DMS153 treated with DMSO at 0.1 percent for 48 hours (cell line): ENCODE data around the gene B4GALT2.

Experiments
- DNase-seq: peaks from one replicate; lab custom pipeline; 2025; ENCODE audit not compliant: unreplicated experiment; lab: John Stamatoyannopoulos, UW

Gene B4GALT2

DNA sequence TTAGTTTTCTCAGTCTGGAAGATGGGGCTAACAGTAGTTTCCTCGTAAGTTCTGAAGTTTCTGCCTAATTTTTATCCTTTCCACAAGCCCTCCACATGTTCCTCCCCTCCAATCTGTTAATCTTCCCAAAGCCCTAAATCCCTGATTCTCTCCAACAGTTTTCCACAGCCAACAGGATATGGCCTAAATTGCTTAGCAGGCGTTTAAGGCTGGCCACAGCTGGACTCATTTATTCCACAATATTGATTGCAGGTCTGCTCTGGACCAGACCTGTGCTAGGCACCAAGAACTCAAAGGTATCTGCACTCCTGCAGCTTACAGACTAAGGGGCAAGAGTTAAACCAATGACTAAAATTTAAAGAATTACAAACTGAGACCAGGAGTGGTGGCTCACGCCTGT lies 48.3 kb downstream of the B4GALT2 start:
- DNase-seq = no peak

DNA sequence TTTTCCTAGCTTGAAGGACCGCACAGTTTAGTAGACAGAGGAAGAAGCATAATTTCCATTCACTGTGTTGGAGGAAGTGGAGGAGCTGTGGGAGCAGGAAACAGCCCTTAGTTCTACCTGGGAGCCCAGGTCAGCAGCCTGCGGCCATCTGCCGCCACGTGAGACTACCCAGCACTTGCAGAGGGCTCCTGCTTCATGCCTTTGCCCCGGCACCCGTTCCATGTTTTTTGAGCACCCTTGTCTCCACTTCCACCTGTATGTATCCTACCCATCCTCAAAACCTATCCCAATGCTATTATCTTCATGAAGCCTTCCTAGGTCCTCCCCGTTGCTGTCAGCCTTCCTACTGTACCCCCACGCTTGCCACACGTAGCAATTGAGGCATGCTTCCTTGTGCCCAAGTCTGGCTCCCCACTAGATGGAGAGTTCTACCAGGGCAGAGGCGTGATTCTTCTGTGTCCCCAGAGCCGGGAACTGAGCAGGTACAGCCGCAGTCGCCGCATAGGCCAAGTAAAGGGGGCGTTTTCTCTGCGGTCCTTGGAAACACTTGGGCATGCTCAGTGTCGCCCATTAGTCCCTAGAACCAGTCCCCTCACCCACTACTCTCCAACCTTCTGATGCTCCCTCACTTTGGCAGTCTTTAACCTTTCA lies 50.4 kb downstream of the B4GALT2 start:
- peak; percentile 83 for DNase-seq

DNA sequence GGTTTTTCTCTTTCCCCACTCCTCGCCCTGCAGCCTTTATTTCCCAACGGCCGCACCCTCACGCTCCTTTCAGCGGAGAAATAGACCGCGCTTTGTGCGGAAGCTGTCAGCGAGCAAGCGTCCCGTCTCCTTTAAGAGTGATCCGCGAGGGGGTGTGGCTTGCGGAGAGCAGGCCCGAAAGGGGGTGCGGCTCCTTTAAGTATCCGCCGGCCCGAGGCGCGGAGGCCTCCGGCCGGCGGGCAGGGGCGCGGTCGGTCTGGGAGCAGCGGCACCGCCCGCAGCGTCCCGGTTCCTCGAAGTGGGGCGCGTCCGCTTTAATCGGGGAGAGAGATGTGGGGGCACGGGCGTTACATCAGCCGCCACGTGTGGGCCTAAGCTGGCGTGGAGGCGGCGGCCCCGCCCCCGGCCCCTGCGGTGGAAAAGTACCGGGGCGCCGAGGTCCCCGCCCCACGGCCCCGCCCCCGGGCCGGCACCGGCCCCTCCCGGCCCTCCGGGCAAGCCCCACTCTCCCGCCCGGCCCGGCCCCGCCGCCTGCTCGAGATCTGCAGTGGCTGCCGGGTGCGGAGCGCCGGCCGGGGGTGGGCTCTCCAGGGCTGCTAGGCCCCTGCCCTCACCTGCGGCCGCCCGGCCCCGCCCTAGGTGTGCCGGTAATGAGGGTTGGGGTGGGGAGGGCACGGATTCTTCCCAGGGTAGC lies 51.0 kb downstream of the B4GALT2 start:
- DNase-seq = peak; percentile 87

DNA sequence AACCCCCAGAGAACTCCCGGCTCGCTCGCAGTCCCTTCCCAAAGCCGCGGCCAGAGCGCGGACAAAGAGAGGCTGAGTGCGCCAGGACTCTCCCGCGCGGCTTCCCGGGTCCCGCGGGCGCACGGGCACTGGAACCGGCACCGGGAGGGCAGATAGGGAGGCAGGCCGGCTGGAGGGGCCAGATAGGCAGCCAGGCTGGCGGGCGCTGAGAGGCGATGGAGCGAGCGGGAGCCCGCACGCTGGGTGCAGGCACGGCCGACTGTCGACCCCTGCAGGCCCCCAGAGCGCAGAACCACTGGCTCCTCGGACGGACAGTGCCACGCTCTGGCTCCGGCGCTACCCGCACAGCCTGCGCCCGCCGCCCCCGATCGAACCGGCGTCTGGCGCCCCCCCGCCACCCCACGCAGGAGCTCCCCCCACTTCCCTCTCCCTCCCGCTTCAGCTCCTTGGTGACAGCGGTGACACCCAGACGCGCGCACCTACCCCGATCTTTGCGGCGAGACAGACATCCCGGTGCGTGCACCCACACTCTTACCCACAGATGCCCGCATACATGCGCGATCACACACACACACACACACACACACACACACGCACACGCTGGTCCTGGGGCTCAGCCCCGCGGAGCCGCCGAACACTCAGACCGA lies 51.7 kb downstream of the B4GALT2 start:
- DNase-seq = peak; percentile 42

DNA sequence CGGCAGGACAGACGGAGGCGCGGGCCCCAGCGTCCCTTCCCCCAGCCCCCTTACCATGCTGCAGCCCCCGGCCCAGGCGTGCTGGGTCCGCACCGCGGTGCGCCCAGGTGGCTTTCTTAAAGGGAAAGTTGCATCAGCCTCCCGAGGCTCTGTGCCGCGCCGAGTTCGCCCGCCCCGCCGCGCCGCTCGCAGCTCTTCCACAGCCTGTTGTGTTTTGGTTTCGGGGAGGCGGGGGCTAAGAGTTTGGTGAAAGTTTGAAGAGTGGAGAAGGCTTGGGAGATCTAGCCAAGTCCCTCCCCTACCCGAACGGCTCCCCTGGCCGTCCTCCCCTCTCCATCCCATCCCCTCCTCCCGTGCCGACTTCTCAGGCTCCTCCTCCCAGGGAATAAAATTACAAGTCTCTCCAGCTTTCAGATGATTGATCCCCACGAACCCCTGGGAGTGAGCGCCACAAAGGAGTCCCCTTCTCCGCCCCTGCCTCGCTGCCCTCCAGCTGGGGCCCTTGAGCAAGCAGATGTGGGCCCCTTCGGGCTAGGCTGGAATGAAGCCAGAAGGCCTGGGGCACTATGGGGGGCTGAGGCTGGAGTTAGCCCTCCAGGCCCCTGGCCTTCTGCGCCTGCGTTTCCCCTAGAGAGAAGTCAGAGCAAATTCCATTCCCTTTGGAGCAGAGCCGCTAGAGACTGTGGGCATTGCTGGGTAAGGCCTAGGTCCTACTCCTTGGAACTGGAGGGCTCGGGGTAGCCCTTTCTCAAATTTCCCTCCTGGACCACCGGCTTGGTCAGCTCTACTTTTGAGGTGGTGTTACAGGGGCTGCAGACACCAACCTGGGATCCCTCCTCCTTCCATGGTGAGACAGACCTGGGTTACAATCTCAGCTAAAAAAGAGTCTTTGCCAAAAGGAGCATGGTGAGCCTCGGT lies 52.5 kb downstream of the B4GALT2 start, which contains the start of gene SLC6A9:
TSS of gene SLC6A9 (minus strand) at position 211 of the 918 bp plus-strand sequence. CDS start 7,185 bp downstream, outside the sequence.
- no peak for DNase-seq

DNA sequence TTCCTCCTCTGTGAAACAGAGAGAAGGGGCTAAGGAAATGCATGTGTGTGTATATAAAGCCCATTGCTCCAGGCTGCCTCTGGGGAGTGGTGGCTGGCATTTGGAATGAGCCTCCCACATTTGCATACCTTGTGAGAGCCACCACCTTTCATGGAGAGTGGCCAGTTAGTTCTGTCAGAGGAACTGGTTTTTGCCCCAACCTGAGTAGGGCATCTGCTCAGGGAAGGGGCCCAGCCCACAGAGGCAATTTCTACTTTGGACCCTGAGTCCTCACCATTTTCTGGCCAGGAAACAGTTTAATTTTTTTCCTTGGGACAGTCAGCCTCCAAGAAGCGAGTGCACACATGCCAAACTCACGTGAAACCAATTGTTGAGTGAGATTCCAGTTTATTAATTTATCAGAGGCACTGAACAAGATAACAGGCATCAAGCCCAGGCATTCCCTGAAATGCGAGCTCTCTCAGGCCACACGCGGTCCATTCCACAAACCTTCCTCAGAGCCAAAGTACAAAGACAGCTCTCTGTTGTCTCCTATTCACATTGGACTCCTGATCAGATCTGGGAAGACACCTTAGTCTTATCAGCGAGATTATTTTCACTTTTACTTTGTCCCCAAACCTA lies 53.3 kb downstream of the B4GALT2 start:
- DNase-seq = no peak

DNA sequence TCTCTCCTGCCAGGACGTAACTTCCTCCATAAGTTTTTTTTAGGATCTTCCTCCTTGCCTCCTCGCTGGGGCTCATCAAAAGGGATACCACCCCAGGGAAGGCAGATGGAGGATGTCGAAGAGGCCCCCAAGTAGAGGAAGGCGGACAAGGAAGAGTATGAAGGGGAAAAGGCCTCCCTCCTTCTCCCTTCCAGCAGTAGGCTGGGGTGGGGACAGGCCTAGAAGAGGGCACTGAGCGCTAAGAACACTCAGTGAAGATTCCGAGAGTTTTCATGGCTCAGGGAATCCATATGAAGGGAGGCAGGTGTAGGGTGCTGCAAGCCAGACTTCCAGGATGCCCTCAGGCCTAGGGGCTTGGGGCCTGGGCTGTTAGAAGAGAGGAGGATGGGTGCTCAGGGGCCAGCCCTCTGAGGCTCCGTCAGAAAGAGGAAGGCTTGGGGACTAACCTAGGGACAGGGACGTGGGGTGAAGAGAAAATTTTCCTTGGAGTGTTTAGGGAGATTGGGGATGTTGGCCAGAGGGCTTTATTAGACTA lies 54.1 kb downstream of the B4GALT2 start:
- DNase-seq = no peak

DNA sequence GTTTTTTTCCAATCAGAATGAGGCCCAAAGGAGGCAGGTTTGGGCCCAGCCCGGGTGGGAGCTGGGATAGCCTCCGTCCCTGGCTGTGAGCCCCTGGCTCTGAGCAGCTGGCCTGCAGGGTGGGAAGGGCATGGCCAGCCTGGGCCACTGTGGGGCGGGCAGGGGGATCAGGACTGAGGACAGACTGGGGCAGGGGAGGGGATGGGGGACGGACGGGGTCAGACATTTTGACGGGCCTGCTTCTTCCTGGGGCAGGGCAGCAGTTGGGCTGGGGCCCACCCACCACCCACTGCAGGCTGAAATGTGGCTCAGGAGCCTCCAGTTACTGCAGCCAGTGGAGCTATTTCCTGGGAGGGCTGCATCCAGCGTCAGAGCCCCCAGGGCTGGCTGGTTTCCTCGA lies 54.7 kb downstream of the B4GALT2 start:
- DNase-seq = no peak

DNA sequence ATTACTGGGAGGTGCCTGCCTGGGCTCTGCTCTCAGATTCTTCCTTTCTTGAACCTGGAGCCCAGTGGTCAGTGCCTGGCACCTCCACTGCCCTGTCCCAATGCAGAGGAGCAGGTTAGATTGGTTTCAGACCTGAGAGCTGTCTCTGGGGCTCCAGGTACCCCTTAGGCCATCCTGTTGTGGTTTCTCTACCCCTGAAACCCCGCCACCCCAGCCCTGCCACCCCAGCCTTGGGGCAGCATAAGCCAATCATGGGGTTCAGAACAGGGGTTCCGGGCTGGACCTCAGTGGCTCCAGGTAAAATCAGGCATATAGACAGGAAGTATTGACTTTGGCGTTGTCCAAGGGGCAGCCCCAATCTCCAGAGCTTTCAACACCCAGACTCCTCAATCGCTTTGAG lies 55.4 kb downstream of the B4GALT2 start:
- no peak for DNase-seq

DNA sequence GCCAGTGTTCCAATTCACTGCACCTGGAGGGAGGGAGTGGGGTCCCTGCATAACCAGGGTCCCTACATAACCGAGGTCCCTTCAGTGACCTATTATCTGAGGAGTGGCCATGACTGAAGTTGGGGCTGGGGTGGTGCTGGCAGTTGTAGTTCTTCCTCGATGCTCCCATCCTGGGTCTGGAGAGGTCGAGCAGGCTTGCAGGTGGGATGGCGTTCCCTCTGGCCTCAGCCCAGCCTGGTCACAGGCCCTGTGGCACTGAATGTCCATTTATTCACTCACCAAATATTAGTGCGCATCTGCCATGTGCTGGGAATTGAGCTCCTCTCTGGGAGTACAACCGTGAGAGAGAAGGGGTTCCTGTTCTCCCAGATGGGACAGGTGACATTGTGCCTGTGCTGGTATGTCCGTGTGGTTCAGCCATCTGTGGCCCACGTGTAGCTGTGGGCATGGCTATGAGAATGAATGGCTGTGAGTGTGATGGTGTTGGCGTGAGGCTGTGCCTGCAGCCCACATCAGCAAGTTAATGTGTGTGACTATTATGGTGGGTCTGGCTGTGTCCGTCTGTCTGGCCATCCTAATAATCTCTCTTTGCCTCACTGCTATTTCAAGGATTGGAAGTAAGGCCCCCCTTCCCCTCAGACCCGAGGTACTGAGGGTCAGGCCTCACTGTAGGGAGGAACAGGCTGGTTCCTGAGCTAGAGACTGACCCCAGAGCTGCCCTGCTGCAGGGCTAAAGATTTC lies 56.1 kb downstream of the B4GALT2 start:
- no peak for DNase-seq

DNA sequence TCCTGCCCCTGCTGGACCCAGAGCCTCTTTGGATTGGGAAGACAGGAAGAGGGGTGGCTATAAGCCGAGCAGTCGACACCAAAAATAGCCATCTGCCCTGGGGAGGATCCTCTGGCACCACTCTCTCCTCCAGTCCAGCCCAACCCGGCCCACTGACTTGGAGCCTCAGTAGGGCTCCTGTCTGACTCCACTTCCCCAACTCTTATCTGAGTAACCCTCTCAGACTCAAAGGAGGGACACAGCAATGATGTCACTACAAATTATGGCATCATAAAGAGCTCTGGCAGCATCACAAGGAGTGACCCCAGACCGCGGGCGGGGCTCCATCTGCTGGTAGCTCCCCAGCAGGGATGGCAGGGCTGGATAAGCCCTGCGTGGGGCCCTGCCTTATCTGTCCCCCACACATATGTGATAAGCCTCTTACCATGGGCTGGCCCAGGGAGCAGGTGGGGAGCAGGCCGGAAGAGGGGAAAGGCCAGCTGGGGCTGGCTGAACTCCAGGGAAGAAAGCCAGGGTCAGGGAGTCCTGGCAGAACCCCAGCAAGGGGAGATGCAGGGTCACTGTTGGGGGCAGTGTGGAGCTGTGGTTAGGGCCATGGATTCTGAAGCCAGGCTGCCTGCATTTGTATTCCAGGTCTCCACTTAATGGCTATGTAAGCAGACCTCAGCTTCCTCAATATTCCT lies 56.9 kb downstream of the B4GALT2 start:
- no peak for DNase-seq

DNA sequence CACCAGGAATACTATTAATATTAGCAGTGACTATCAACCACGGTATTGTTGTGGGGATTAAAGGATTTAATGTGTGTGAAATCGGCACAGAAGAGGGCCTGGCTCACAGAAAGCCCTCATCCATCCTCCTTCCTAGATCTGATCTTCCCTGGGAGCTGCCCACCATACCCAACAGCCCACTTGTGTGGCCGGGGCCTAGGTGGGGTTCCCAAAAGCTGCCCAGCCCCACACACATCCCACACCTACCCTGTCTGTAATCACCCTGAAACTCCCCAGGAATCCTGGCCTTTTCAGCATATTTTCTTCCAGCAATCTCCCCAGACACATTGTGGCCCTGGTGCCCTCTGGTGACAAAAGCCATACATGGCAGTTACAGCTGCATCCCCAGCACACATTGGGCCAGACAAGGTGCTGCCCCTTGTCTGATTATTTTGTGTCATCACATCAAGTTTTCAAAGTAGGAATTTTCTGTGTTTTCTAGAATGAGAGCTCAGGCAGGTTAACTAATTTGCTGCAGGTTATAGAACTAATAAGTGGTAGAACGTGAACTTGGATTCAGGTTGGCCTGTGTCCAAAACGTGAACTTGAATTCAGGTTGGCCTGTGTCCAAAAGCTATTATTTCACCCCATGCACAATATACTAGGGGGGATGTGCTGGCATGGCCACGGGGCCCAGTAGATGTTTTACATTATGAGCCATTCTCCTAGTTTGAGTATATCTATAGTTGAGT lies 57.6 kb downstream of the B4GALT2 start:
- DNase-seq = peak; percentile 83

DNA sequence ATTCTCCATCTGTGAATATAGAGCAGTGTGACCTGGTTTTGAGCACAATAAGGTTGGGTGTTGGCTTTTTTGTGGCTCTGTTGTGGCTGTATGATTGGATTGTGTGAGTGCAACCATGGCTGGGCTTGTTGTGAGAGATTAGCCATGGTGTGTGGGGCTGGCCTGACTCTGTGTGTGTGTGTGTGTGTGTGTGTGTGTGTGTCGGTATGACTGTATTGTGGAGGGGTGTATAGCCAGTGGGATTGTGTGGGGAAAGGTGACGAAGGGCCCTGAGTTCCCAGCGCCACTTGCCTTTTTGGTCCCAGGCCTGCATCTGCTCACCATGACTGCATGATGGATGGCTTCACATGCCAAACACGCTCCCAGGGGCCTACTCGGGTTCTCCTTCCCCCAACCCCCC lies 58.1 kb downstream of the B4GALT2 start:
- DNase-seq = no peak

DNA sequence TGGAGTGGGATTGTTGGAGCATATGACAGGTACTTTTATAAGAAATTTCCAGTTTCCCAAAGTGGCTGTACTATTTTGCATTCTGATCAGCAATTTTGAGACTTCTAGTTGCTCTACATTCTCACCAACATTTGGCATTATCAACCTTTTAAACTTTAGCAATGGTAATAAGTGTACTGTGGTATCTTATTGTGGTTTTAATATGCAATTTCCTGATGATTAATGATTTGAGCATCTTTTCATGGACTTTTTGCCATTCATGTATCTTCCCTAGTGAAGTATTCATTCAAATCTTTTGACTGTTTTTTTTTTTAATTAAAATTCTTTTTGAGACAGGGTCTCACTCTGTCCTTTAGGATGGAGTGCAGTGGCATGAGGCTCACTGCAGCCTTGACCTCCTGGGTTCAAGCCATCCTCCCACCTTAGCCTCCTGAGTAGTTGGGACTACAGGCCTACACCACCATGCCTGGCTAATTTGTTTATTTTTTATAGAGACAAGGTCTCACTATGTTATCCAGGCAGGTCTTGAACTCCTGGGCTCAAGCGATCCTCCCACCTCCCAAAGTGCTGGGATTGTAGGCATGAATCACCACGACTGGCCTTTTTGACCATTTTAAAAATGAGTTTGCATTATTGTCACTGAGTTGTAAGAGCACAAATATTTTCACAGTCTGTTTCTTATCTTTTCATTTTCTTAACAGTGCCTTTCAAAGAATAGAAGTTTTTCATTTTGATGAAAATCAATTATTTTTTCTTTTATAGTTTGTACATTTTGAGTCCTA lies 60.1 kb downstream of the B4GALT2 start:
- no peak for DNase-seq

DNA sequence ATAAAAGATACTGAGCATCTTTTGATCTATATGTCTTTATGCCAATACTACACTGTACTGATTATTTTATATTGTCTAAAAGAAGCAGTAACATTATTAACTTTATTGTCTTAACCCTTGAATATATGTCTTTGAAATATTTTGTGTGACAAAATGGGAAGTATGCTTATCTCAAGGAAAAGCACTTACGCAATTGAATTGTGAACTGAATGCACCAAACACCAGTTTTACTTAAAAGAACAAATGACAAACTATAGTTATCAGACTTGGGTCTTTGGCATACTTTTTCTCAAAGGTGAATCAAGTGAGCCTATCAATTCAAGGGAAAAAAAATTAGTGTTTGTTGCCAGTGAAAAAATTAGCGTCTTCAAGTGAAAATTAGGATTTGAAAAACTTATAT lies 61.4 kb downstream of the B4GALT2 start:
- no peak for DNase-seq
